H1 (cell line): ENCODE measurements around the gene ABCA6. TPM values are rescaled to one million over a fixed set of nuclear protein-coding genes. Genes with fewer than 3 reads are reported as not detected.

ENCODE experiments used
- CBX5 ChIP-seq: fragments of 300-800, 300-1000 bp; sonication (generic); IDR thresholded peaks from 2 replicates; pipeline ENCODE4 v1.7.1; 2016; ENCODE audit warnings: antibody characterized with exemption, low read length, low read depth
- FOSL1 ChIP-seq: IDR thresholded peaks from 2 replicates; pipeline ENCODE4 v1.6.1; 2011; ENCODE audit warnings: mild to moderate bottlenecking, low read depth, low read length, moderate library complexity; ENCODE audit not compliant: insufficient read depth
- JUN ChIP-seq: IDR thresholded peaks from 2 replicates; pipeline ENCODE4 v1.6.1; 2011; ENCODE audit warnings: low read depth, mild to moderate bottlenecking, improper control_type of control experiment, low read length
- POLR2A ChIP-seq, 2 experiments: IDR thresholded peaks; 1 replicate in 1 of 2; 2 replicates in 1 of 2; pipeline ENCODE4 v1.6.1; 2011; ENCODE audit warnings: low read depth in 2 of 2, low read length in 2 of 2, mild to moderate bottlenecking in 2 of 2; ENCODE audit errors: control extremely low read depth in 1 of 2
- RNF2 ChIP-seq: fragments of 200-900, 300-1000 bp; sonication (generic); IDR thresholded peaks from 2 replicates; pipeline ENCODE4 v1.7.1; 2016; ENCODE audit warnings: borderline replicate concordance, low read depth, mild to moderate bottlenecking, antibody characterized with exemption, low read length; ENCODE audit not compliant: poor library complexity, severe bottlenecking; ENCODE audit errors: missing control alignments
- SP1 ChIP-seq: IDR thresholded peaks from 2 replicates; pipeline ENCODE4 v1.6.1; 2011; ENCODE audit warnings: low read depth, low read length
- SP4 ChIP-seq: IDR thresholded peaks from 2 replicates; pipeline ENCODE4 v1.6.1; 2012; ENCODE audit warnings: low read length, inconsistent platforms
- polyA plus RNA-seq, 7 experiments: library from polyadenylated mRNA; depleted of rRNA in 3 of 7; stranded (reverse) in 5 of 7; unstranded in 2 of 7; fragments of >200 nt in 5 of 7; fragments of 200-250 nt in 2 of 7; gene quantifications; 1 replicate in 5 of 7; 2 replicates in 1 of 7; 4 replicates in 1 of 7; pipeline versions ENCODE4 v1.2.1 to v1.2.3, GENCODE V29; 2011 to 2013; ENCODE audit warnings: missing spikeins in 2 of 7, mixed read lengths in 2 of 7
- total RNA-seq: library from RNA; stranded (reverse); fragmentation: NEBNext Ultra II Directional; extraction: Animal tissue kit (Norgen Biotek cat#: 25700); gene quantifications from 2 replicates; pipeline ENCODE4 v1.2.1, GENCODE V29; 2021
- TF ChIP-seq, protein P1 (sequence below): fragments of 300-600 bp; sonication (generic); IDR thresholded peaks from 2 replicates; pipeline ENCODE4 v1.7.1; 2012; ENCODE audit warnings: low read length, moderate library complexity, mild to moderate bottlenecking, inconsistent platforms; ENCODE audit not compliant: insufficient replicate concordance
- TF ChIP-seq, protein P2 (sequence below), 3 experiments: IDR thresholded peaks; 1 replicate in 2 of 3; 2 replicates in 1 of 3; pipeline versions ENCODE4 v1.5.1 to v1.6.1; 2011; ENCODE audit warnings: low read length in 3 of 3, mild to moderate bottlenecking in 3 of 3, inconsistent platforms in 2 of 3, low read depth in 1 of 3, moderate library complexity in 1 of 3; ENCODE audit not compliant: insufficient read depth in 1 of 3; ENCODE audit errors: control extremely low read depth in 1 of 3

ABCA6 gene
- total and polyA plus RNA-seq, 2 of the 8 experiments (the other 6 are each of a cell fraction or from before 2014, with no cell fraction given): not detected

- TF ChIP-seq, protein P1, sequence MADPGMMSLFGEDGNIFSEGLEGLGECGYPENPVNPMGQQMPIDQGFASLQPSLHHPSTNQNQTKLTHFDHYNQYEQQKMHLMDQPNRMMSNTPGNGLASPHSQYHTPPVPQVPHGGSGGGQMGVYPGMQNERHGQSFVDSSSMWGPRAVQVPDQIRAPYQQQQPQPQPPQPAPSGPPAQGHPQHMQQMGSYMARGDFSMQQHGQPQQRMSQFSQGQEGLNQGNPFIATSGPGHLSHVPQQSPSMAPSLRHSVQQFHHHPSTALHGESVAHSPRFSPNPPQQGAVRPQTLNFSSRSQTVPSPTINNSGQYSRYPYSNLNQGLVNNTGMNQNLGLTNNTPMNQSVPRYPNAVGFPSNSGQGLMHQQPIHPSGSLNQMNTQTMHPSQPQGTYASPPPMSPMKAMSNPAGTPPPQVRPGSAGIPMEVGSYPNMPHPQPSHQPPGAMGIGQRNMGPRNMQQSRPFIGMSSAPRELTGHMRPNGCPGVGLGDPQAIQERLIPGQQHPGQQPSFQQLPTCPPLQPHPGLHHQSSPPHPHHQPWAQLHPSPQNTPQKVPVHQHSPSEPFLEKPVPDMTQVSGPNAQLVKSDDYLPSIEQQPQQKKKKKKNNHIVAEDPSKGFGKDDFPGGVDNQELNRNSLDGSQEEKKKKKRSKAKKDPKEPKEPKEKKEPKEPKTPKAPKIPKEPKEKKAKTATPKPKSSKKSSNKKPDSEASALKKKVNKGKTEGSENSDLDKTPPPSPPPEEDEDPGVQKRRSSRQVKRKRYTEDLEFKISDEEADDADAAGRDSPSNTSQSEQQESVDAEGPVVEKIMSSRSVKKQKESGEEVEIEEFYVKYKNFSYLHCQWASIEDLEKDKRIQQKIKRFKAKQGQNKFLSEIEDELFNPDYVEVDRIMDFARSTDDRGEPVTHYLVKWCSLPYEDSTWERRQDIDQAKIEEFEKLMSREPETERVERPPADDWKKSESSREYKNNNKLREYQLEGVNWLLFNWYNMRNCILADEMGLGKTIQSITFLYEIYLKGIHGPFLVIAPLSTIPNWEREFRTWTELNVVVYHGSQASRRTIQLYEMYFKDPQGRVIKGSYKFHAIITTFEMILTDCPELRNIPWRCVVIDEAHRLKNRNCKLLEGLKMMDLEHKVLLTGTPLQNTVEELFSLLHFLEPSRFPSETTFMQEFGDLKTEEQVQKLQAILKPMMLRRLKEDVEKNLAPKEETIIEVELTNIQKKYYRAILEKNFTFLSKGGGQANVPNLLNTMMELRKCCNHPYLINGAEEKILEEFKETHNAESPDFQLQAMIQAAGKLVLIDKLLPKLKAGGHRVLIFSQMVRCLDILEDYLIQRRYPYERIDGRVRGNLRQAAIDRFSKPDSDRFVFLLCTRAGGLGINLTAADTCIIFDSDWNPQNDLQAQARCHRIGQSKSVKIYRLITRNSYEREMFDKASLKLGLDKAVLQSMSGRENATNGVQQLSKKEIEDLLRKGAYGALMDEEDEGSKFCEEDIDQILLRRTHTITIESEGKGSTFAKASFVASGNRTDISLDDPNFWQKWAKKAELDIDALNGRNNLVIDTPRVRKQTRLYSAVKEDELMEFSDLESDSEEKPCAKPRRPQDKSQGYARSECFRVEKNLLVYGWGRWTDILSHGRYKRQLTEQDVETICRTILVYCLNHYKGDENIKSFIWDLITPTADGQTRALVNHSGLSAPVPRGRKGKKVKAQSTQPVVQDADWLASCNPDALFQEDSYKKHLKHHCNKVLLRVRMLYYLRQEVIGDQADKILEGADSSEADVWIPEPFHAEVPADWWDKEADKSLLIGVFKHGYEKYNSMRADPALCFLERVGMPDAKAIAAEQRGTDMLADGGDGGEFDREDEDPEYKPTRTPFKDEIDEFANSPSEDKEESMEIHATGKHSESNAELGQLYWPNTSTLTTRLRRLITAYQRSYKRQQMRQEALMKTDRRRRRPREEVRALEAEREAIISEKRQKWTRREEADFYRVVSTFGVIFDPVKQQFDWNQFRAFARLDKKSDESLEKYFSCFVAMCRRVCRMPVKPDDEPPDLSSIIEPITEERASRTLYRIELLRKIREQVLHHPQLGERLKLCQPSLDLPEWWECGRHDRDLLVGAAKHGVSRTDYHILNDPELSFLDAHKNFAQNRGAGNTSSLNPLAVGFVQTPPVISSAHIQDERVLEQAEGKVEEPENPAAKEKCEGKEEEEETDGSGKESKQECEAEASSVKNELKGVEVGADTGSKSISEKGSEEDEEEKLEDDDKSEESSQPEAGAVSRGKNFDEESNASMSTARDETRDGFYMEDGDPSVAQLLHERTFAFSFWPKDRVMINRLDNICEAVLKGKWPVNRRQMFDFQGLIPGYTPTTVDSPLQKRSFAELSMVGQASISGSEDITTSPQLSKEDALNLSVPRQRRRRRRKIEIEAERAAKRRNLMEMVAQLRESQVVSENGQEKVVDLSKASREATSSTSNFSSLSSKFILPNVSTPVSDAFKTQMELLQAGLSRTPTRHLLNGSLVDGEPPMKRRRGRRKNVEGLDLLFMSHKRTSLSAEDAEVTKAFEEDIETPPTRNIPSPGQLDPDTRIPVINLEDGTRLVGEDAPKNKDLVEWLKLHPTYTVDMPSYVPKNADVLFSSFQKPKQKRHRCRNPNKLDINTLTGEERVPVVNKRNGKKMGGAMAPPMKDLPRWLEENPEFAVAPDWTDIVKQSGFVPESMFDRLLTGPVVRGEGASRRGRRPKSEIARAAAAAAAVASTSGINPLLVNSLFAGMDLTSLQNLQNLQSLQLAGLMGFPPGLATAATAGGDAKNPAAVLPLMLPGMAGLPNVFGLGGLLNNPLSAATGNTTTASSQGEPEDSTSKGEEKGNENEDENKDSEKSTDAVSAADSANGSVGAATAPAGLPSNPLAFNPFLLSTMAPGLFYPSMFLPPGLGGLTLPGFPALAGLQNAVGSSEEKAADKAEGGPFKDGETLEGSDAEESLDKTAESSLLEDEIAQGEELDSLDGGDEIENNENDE: no peak
- no peak for TF ChIP-seq CBX5
- TF ChIP-seq, protein P2, sequence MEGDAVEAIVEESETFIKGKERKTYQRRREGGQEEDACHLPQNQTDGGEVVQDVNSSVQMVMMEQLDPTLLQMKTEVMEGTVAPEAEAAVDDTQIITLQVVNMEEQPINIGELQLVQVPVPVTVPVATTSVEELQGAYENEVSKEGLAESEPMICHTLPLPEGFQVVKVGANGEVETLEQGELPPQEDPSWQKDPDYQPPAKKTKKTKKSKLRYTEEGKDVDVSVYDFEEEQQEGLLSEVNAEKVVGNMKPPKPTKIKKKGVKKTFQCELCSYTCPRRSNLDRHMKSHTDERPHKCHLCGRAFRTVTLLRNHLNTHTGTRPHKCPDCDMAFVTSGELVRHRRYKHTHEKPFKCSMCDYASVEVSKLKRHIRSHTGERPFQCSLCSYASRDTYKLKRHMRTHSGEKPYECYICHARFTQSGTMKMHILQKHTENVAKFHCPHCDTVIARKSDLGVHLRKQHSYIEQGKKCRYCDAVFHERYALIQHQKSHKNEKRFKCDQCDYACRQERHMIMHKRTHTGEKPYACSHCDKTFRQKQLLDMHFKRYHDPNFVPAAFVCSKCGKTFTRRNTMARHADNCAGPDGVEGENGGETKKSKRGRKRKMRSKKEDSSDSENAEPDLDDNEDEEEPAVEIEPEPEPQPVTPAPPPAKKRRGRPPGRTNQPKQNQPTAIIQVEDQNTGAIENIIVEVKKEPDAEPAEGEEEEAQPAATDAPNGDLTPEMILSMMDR (IDR thresholded peaks at IDR 0.05; ENCODE audit: control extremely low read depth in 1 of 3, insufficient read depth in 1 of 3, low read depth in 1 of 3, low read length in 3 of 3): no peak
- TF ChIP-seq SP1: no peak
- no peak for TF ChIP-seq FOSL1
- no peak for TF ChIP-seq SP4
- TF ChIP-seq POLR2A (IDR thresholded peaks at IDR 0.05; ENCODE audit: control extremely low read depth in 1 of 2, low read depth in 2 of 2, low read length in 2 of 2): no peak
- TF ChIP-seq RNF2: no peak
- no peak for TF ChIP-seq JUN
These were observed 45.2 kb downstream of the ABCA6 start (continued) for GRCh38 chr17:69096541-69096940.
